ENCODE measurements around the gene HS6ST1.

GRCh38 chr2:128320906-128321771 is 2.5 kb upstream of the HS6ST1 start:
- TF ChIP-seq CTCF (IDR thresholded peaks at IDR 0.05) (no peak), EZH2 (IDR thresholded peaks at IDR 0.05) (no peak), EZH2phosphoT487 (IDR thresholded peaks at IDR 0.05) (no peak)

Data from neural progenitor cell (in vitro differentiated cells).